Retina (tissue), 1 donor: Measurements from ENCODE around the gene WWC2.

Experiments used
- DNase-seq: peaks from one replicate; pipeline ENCODE4 v3.0.0-alpha.2; 2016

Gene WWC2

DNA sequence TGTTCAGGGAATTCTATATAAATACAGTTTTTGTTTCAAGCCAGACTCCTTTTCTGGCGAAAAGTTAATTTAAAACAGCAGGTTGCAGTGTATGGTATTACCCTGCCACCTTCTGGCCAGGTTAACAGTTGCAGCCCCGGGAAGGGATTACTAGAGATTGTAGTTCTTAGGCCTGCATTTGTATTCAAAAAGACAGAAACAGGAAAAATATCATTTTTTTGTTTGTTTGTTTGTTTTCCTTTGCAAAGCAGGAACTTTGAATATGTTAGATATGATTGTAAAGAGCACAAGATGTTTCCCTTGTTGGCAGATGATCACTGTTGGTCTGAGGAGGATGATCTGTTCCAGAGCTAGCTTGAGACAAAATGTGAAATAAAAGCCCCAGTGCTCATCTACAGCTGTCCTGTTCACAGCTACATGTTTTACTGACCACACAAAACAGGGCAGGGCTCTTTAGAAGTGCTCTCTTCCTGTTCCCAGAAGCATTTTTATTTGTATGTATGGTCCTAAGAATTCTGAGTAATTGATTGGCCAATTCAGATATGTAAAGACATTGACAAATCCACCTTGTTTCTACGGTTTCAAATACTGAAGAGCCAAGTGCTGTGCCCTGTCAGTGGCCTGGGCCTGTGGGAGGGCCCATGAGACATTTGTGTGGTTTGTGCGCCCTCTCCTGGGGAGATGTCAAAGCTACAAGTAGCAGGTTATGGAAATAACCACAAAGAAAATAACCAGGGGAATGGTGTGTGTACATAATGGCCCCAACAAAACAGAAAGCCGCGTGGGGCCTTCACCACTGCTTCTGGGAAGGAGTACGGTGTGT lies 163.1 kb downstream of the WWC2 start:
- DNase-seq: peak; percentile 80

- DNase-seq: no peak
These were observed 163.7 kb downstream of the WWC2 start for GRCh38 chr4:183262776-183263100.

DNA sequence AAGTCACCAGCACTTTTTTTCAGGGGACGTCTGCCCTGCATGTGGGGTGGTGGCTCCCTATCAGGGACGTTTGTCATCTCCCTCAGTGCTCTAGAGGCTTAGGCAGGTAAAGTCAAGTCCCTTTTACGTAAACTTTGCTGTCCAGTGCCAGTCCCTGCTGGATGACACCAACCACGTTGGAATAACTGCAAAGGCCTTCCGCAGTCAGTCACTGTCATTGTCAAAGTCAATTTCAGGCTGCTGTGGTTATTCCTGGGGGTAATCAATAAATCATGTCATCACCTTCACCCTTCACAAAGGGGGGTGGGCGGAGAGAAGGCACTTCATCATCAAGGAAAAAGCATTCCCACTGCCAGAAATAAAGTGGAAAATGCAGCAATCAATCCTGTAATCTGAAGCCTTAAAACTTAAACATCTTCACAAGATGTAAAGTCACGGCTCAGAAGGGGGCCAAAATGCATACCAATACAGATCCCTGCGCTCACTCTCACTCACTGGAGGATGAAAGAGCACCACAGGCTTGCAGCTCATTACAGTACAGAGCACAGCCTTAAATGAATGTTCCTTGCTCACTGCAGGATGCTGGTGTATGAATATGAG lies 164.8 kb downstream of the WWC2 start:
- DNase-seq: peak; percentile 35

- DNase-seq: no peak
These were observed 165.6 kb downstream of the WWC2 start for GRCh38 chr4:183264614-183265013.

DNA sequence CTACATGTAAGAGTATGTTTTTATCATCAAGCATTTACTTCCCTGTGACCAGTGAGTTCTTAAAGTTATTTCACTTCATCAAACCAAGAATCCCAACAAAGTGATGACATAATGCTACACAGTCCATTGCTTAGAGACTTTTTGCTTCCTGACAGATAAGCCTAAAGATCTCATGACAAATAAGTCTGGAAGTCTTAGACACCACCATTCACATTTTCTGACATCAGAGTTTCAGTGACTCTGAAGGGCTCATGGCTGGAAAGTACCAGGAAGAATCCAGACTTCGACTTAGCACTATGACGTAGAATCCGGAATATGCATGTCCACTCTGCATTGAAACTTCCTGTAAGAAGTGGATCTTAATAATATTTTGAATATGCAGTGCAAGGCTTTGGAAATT lies 167.3 kb downstream of the WWC2 start:
- DNase-seq: no peak

GRCh38 chr4:183268556-183268955 lies 169.5 kb downstream of the WWC2 start:
- DNase-seq: no peak

- DNase-seq: no peak
These were observed 173.3 kb downstream of the WWC2 start for GRCh38 chr4:183272384-183272783.

DNA sequence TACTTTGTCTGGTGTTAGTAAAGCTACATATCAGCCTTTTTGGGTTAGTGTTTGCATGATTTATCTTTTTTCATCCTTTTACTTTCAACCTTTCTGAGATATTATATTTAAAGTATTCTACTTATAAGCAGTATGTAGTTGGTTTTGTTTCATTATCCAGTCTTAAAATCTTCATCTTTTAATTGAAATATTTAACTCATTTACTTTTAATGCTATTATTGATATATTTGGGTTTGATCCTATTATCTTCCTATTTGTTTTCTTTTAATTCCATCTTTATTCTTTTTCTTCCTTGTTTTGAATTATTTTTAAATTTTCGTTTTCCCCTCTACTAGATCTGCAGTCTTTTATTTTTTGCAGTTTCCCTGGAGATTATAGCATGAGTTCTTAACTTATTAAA lies 177.0 kb downstream of the WWC2 start:
- no peak for DNase-seq

DNA sequence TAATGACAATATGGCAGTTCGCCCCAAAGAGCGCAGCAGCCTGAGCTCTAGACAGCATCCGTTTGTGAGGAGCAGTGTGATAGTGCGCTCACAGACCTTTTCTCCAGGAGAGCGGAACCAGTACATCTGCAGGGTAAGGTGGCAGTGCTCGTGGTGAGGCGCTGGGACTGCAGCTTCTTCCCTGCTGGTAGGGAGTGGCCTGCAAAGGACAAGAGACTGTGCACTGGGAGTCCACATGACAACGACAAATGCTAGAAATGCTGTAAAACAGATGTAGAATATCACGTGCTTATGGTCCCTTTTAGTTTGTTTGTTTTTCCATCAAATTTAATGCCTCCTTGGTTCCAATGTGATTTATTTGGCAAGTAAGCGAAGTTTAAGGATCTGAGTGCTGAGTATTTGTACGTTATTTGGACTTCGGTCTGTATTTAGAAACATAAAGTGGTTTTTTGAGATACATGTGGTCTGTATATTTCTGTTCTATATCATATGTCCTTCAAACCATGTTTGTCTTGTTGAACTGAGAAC lies 185.3 kb downstream of the WWC2 start:
- DNase-seq: no peak

GRCh38 chr4:183284965-183285364 lies 185.9 kb downstream of the WWC2 start:
- no peak for DNase-seq

DNA sequence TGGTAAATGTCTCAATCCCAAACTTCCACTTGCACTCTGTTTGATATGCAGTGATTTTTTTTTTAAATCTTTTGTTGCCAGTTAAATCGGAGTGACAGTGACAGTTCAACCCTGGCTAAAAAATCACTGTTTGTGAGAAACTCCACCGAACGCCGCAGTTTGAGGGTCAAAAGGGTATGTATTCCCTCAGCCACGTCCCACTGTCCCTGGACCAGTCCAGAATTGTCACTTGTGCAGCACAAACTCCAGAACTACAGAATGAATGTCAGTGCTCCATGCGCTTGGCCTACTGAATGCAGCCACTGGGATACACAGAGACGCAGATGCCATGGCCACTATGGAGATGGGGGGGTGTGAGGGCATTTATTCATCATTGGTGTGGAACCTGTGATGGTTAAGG lies 186.8 kb downstream of the WWC2 start:
- DNase-seq: no peak

DNA sequence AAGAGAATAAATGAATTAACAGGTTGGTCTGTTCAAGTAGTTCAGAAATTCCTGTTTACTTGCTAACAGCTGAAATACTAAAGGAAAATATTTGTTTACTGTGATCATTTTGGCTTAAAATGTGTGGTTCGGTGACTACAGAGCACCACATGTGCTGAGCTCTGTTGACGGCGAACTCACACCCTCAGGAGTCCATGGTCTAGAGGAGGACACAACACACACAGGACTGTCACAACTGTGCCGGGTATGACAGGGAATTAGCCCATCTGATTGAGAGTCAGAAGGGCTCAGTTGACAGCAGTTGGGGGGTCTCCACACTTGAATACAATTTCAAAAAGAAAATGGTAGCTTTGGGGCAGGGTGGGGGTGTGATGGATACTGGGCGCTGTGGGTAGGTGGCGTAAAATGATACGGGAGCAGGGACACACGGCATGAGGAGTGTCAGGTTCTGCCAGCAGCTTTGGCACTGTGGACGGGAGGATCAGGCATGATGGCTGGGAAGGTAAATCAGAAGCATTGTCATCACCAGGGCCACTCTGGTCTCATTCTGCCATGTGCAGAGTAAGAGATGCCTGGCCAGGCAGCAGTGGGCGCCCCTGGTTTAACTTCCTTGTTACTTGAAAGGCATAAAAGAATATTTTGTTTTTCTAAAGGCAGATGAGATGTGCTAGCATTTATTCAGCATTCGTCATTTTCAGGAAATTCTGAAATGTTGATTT lies 187.7 kb downstream of the WWC2 start:
- no peak for DNase-seq

GRCh38 chr4:183287309-183287659 lies 188.2 kb downstream of the WWC2 start:
- DNase-seq: no peak

- no peak for DNase-seq
These were observed 188.6 kb downstream of the WWC2 start for GRCh38 chr4:183287677-183288076.

GRCh38 chr4:183288955-183289354 lies 189.9 kb downstream of the WWC2 start:
- no peak for DNase-seq

DNA sequence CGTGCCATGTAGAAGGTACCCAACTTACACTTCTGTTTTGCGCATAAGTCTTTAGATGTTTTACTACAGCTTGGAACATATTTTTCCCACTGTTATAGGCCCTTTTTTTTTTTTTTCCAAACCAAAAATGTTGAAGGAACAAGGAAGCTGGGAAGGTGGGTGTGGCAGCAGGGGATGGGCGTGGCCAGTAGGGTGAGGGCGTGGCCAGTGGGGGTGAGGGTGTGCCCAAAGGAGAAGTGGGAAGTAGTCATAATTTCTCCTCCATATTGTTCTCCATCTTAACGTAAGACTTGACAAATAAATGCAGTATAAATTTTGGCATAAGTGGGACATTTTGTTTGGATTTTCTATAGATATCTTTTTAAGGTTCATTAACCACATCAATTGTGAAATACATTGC lies 190.6 kb downstream of the WWC2 start:
- no peak for DNase-seq

GRCh38 chr4:183291070-183291469 lies 192.0 kb downstream of the WWC2 start:
- DNase-seq: no peak

- no peak for DNase-seq
These were observed 196.7 kb downstream of the WWC2 start for GRCh38 chr4:183295711-183296110.

GRCh38 chr4:183297675-183298074 lies 198.6 kb downstream of the WWC2 start:
- DNase-seq: no peak

DNA sequence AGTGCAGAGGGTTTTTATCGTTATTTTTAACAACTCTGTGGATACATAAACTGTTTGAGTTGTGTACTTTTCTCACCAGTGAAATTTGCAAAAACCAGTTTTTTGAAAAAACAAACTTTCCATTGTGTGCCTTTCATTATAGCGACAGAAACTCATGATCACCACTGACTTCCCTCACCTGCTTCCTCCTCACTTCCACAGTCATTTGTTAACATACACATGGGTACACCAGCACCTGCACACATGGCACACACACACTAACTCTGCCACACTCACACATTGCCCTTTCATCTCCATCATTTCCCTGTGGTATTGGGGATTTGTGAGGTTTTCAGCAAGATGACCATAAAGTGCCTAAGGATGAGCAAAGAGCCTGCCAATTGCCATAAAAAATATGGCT lies 200.4 kb downstream of the WWC2 start:
- no peak for DNase-seq

GRCh38 chr4:183300070-183300469 lies 201.0 kb downstream of the WWC2 start:
- DNase-seq: no peak

DNA sequence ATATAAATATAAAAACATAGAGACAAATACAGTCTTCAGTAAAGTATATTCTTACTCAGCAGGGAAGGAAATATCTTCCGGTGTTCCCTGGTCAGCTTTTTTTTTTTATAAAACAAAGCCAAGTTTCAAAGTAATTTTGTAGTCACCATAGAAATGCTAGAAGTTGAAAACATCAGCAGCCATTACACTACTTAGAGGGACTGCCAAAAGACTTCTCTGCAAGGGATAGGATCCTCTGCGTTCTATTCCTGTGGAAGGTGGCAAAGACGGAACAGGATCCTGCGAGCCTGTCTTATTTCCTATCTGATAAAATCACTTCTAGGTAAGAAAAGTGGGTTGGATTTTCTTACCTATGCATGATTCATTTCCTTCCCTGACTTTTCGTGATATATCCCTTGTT lies 201.6 kb downstream of the WWC2 start:
- no peak for DNase-seq

GRCh38 chr4:183303301-183303700 lies 204.2 kb downstream of the WWC2 start:
- DNase-seq: no peak

DNA sequence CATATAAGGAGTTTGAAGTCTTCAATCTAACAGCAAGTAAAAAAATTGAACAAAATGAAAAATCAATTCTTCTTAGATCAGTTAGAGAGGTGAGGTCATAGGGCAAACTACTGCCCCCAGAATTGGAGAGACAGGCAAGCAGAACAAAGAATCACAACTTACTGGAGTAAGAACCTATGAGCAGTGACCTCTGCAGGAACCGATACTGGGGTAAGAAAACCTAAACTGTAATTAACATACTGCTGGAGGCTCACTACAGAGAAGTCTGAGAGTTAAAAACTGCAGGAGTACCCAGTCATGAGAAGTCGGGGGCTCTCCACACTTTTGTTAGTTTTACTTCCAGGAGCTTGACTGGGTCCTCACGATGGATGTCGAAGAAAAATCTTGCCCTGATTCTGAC lies 205.0 kb downstream of the WWC2 start:
- no peak for DNase-seq
